ENCODE measurements around the gene LRCH1. TPM values are rescaled to one million over a fixed set of nuclear protein-coding genes. Genes with fewer than 3 reads are reported as not detected.

LRCH1 gene
- total RNA-seq, 1 experiment from 2014 or later, result 27.0 TPM

DNA sequence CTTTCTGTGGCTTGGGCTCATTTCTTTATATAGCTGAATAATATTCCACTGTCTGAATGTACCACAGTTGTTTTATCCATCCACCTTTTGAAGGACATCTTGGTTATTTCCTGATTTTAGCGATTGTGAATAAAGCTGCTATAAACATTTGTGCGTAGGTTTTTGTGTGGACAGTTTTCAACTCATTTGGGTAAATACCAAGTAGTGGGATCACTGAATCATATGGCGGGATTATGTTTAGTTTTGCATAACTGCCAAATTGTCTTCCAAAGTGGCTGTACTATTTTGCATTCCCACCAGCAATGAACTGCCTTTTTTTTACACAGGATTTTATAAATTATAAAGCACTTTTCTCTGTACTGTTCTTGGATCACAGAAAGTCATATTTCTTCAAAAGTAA is 13.7 kb upstream of the LRCH1 start:
- ChIA-PET CTCF (no interaction called here), POLR2A (no interaction called here)
- no peaks in the 10 kb centered on the region for H3K36me3 Mint-ChIP-seq (ENCODE audit: insufficient read depth, unreplicated experiment)
- H3K9me3 Mint-ChIP-seq (ENCODE audit: unreplicated experiment), result no peaks in the 10 kb centered on the region
- Histone ChIP-seq H3K9me3 (no peaks in the 10 kb centered on the region), H3K27me3 (replicated peaks; ENCODE audit: control insufficient read depth, insufficient read depth, low read length) (no peaks in the 10 kb centered on the region), H3K4me3 (ENCODE audit: low read depth, low read length) (no peak overlapping the region), H3K36me3 (ENCODE audit: control insufficient read depth, insufficient read depth, low read length) (no peaks in the 10 kb centered on the region), H3K4me1 (peaks cover 20% of the 10 kb centered on the region)
- no peak overlapping the region for H3K27ac Mint-ChIP-seq (ENCODE audit: unreplicated experiment)
- DNase-seq, result no peak
- no TSS peak for BruUV-seq (replicated peaks)
- TF ChIP-seq, protein P1, sequence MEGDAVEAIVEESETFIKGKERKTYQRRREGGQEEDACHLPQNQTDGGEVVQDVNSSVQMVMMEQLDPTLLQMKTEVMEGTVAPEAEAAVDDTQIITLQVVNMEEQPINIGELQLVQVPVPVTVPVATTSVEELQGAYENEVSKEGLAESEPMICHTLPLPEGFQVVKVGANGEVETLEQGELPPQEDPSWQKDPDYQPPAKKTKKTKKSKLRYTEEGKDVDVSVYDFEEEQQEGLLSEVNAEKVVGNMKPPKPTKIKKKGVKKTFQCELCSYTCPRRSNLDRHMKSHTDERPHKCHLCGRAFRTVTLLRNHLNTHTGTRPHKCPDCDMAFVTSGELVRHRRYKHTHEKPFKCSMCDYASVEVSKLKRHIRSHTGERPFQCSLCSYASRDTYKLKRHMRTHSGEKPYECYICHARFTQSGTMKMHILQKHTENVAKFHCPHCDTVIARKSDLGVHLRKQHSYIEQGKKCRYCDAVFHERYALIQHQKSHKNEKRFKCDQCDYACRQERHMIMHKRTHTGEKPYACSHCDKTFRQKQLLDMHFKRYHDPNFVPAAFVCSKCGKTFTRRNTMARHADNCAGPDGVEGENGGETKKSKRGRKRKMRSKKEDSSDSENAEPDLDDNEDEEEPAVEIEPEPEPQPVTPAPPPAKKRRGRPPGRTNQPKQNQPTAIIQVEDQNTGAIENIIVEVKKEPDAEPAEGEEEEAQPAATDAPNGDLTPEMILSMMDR (IDR thresholded peaks at IDR 0.05; ENCODE audit: insufficient read depth in 1 of 2, low read depth in 1 of 2, low read length in 1 of 2, severe bottlenecking in 1 of 2, unreplicated experiment in 1 of 2), result no peak
- intact Hi-C loops (cut with micrococcal nuclease; ENCODE audit: unreplicated experiment), result no loop called here
- H3K4me1 Mint-ChIP-seq (ENCODE audit: low read depth, unreplicated experiment), result peaks cover 16% of the 10 kb centered on the region
- H3K27me3 Mint-ChIP-seq (ENCODE audit: insufficient read depth, unreplicated experiment), result no peaks in the 10 kb centered on the region
- H3K4me3 Mint-ChIP-seq (ENCODE audit: unreplicated experiment), result no peak overlapping the region

DNA sequence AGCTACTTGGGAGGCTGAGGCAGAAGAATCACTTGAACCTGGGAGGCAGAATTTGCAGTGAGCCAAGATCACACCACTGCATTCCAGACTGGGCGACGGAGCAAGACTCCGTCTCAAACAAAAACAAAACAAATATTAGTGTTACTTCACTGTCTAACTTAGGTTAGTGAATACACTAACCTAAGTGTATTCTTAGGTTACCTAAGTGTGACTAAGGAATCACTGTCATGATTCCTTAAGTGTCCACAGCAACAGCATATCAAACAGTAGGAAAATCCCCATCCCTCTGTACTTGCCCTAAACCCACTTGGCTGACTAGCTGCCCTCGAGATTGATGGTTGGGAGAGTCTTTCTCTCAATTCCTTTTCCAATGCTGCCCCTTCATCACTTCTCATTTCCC is 11.8 kb upstream of the LRCH1 start:
- no peak overlapping the region for H3K4me3 ChIP-seq (ENCODE audit: low read depth, low read length)
- ChIA-PET CTCF (no interaction called here), POLR2A (no interaction called here)
- no TSS peak for BruUV-seq (replicated peaks)
- Mint-ChIP-seq H3K36me3 (ENCODE audit: insufficient read depth, unreplicated experiment) (no peaks in the 10 kb centered on the region), H3K4me3 (ENCODE audit: unreplicated experiment) (no peak overlapping the region), H3K9me3 (ENCODE audit: unreplicated experiment) (no peaks in the 10 kb centered on the region), H3K27me3 (ENCODE audit: insufficient read depth, unreplicated experiment) (no peaks in the 10 kb centered on the region), H3K4me1 (ENCODE audit: low read depth, unreplicated experiment) (peaks cover 24% of the 10 kb centered on the region), H3K27ac (ENCODE audit: unreplicated experiment) (no peak overlapping the region)
- intact Hi-C loops (cut with micrococcal nuclease; ENCODE audit: unreplicated experiment), result no loop called here
- H3K27me3 ChIP-seq (replicated peaks; ENCODE audit: control insufficient read depth, insufficient read depth, low read length), result no peaks in the 10 kb centered on the region
- DNase-seq, result no peak
- peaks cover 23% of the 10 kb centered on the region for H3K4me1 ChIP-seq
- no peaks in the 10 kb centered on the region for H3K36me3 ChIP-seq (ENCODE audit: control insufficient read depth, insufficient read depth, low read length)
- TF ChIP-seq, protein P1 (IDR thresholded peaks at IDR 0.05; ENCODE audit: insufficient read depth in 1 of 2, low read depth in 1 of 2, low read length in 1 of 2, severe bottlenecking in 1 of 2, unreplicated experiment in 1 of 2), result no peak
- no peaks in the 10 kb centered on the region for H3K9me3 ChIP-seq

- POLR2A ChIA-PET, result no interaction called here
- H3K4me3 ChIP-seq (ENCODE audit: low read depth, low read length), result no peak overlapping the region
These were observed 10.1 kb upstream of the LRCH1 start for GRCh38 chr13:46542833-46543232.

More at GRCh38 chr13:46542833-46543232, 10.1 kb upstream of the LRCH1 start:
- Histone ChIP-seq H3K27me3 (replicated peaks; ENCODE audit: control insufficient read depth, insufficient read depth, low read length) (no peaks in the 10 kb centered on the region), H3K36me3 (ENCODE audit: control insufficient read depth, insufficient read depth, low read length) (no peaks in the 10 kb centered on the region), H3K4me1 (peaks cover 16% of the 10 kb centered on the region), H3K9me3 (no peaks in the 10 kb centered on the region)
- H3K4me3 Mint-ChIP-seq (ENCODE audit: unreplicated experiment), result no peak overlapping the region
- no peaks in the 10 kb centered on the region for H3K27me3 Mint-ChIP-seq (ENCODE audit: insufficient read depth, unreplicated experiment)
- H3K36me3 Mint-ChIP-seq (ENCODE audit: insufficient read depth, unreplicated experiment), result no peaks in the 10 kb centered on the region
- DNase-seq, result no peak
- intact Hi-C loops (cut with micrococcal nuclease; ENCODE audit: unreplicated experiment), result no loop called here
- H3K4me1 Mint-ChIP-seq (ENCODE audit: low read depth, unreplicated experiment), result peaks cover 8% of the 10 kb centered on the region
- H3K27ac Mint-ChIP-seq (ENCODE audit: unreplicated experiment), result no peak overlapping the region
- CTCF ChIA-PET, result no interaction called here
- no peaks in the 10 kb centered on the region for H3K9me3 Mint-ChIP-seq (ENCODE audit: unreplicated experiment)
- TF ChIP-seq, protein P1 (IDR thresholded peaks at IDR 0.05; ENCODE audit: insufficient read depth in 1 of 2, low read depth in 1 of 2, low read length in 1 of 2, severe bottlenecking in 1 of 2, unreplicated experiment in 1 of 2), result no peak
- no TSS peak for BruUV-seq (replicated peaks)

Measured in Caco-2 (cell line).